WTC11 (cell line): ENCODE measurements around the gene HSF5. TPM values are rescaled to one million over a fixed set of nuclear protein-coding genes. Genes with fewer than 3 reads are reported as not detected.
A peak's percentile ranks its signal among the peaks of the same experiment; 100 is the strongest.

Experiments
- ATAC-seq: fragments of 200-7000 bp; cut with Tn5 transposase; 2 replicates; pipeline ENCODE4 v1.10.0; 2021; ENCODE audit warnings: mild to moderate bottlenecking, moderate library complexity
- CTCF ChIA-PET: fragments of 300-600 bp; sonication (Branson Sonifier 250); formaldehyde crosslinking; loops from one replicate; lab custom pipeline; 2021; ENCODE audit warnings: antibody characterized with exemption; lab: Charles Lee
- POLR2A ChIA-PET: fragments of 350-600 bp; sonication (Branson Sonifier 250); formaldehyde crosslinking; loops from one replicate; lab custom pipeline; 2021; ENCODE audit warnings: antibody characterized with exemption; lab: Charles Lee
- DNase-seq: peaks from one replicate; pipeline ENCODE4 v3.0.0; 2021; ENCODE audit warnings: low spot score
- H3K27ac Mint-ChIP-seq: 2 replicates; pipeline ENCODE4 v1.8.0; 2021; ENCODE audit warnings: mixed read lengths
- H3K27me3 Mint-ChIP-seq: 2 replicates; pipeline ENCODE4 v1.8.0; 2021; ENCODE audit warnings: low read depth, mild to moderate bottlenecking, moderate library complexity, mixed read lengths
- H3K36me3 Mint-ChIP-seq: 2 replicates; pipeline ENCODE4 v1.8.0; 2021; ENCODE audit warnings: mixed read lengths
- H3K4me1 Mint-ChIP-seq: 2 replicates; pipeline ENCODE4 v1.8.0; 2022; ENCODE audit warnings: mixed read lengths
- H3K4me3 Mint-ChIP-seq: 2 replicates; pipeline ENCODE4 v1.8.0; 2021; ENCODE audit warnings: mild to moderate bottlenecking, moderate library complexity, mixed read lengths
- H3K9me3 Mint-ChIP-seq: 2 replicates; pipeline ENCODE4 v1.8.0; 2021; ENCODE audit warnings: mixed read lengths
- CREB1 ChIP-seq: sonication (generic); formaldehyde crosslinking; IDR thresholded peaks from 2 replicates; pipeline ENCODE4 v1.8.0; 2023; ENCODE audit warnings: mild to moderate bottlenecking, missing genetic modification reagents
- E2F1 ChIP-seq: sonication (generic); formaldehyde crosslinking; IDR thresholded peaks from 2 replicates; pipeline ENCODE4 v1.8.0; 2022; ENCODE audit warnings: mild to moderate bottlenecking, missing genetic modification reagents
- FOXP4 ChIP-seq: sonication (generic); formaldehyde crosslinking; IDR thresholded peaks from 2 replicates; pipeline ENCODE4 v1.8.0; 2022; ENCODE audit warnings: mild to moderate bottlenecking, missing genetic modification reagents
- GABPB1 ChIP-seq: sonication (generic); formaldehyde crosslinking; IDR thresholded peaks from 2 replicates; pipeline ENCODE4 v1.8.1; 2023; ENCODE audit warnings: mild to moderate bottlenecking, missing genetic modification reagents
- GTF2I ChIP-seq: fragments of 250-450 bp; sonication (Bioruptor Pico); conservative IDR thresholded peaks from 2 replicates; pipeline ENCODE4 v1.4.0; 2021; ENCODE audit warnings: mild to moderate bottlenecking
- HMGA2 ChIP-seq: fragments of 250-450 bp; sonication (Bioruptor Pico); IDR thresholded peaks from 2 replicates; pipeline ENCODE4 v1.4.0; 2021; ENCODE audit warnings: mild to moderate bottlenecking, moderate library complexity
- HMGXB4 ChIP-seq: sonication (generic); formaldehyde crosslinking; IDR thresholded peaks from 2 replicates; pipeline ENCODE4 v1.8.1; 2023; ENCODE audit warnings: mild to moderate bottlenecking, moderate library complexity, missing genetic modification reagents
- JAZF1 ChIP-seq: fragments of 250-450 bp; sonication (Bioruptor Pico); IDR thresholded peaks from 2 replicates; pipeline ENCODE4 v1.9.0; 2021; ENCODE audit warnings: moderate library complexity, mild to moderate bottlenecking, inconsistent platforms
- MAX ChIP-seq: sonication (generic); formaldehyde crosslinking; IDR thresholded peaks from 2 replicates; pipeline ENCODE4 v1.8.0; 2022; ENCODE audit warnings: mild to moderate bottlenecking, missing genetic modification reagents
- NFATC4 ChIP-seq: fragments of 250-450 bp; sonication (Bioruptor Pico); IDR thresholded peaks from 2 replicates; pipeline ENCODE4 v1.9.0; 2021; ENCODE audit warnings: mild to moderate bottlenecking
- NR3C1 ChIP-seq: sonication (generic); formaldehyde crosslinking; conservative IDR thresholded peaks from 2 replicates; pipeline ENCODE4 v1.8.1; 2023; ENCODE audit warnings: low read depth, mild to moderate bottlenecking, missing genetic modification reagents
- OVOL2 ChIP-seq: fragments of 250-450 bp; sonication (Bioruptor Pico); IDR thresholded peaks from 2 replicates; pipeline ENCODE4 v1.9.0; 2021; ENCODE audit warnings: mild to moderate bottlenecking, borderline replicate concordance
- PREB ChIP-seq: sonication (generic); formaldehyde crosslinking; IDR thresholded peaks from 2 replicates; pipeline ENCODE4 v1.8.1; 2022; ENCODE audit warnings: mild to moderate bottlenecking, missing genetic modification reagents, moderate library complexity, borderline replicate concordance
- PRRX2 ChIP-seq: fragments of 250-450 bp; sonication (Bioruptor Pico); IDR thresholded peaks from 2 replicates; pipeline ENCODE4 v1.8.0; 2021; ENCODE audit warnings: mild to moderate bottlenecking
- RELA ChIP-seq: sonication (generic); formaldehyde crosslinking; IDR thresholded peaks from 2 replicates; pipeline ENCODE4 v1.8.1; 2022; ENCODE audit warnings: missing genetic modification reagents, mild to moderate bottlenecking, borderline replicate concordance
- RORB ChIP-seq: fragments of 250-450 bp; sonication (Bioruptor Pico); IDR thresholded peaks from 2 replicates; pipeline ENCODE4 v1.9.0; 2021; ENCODE audit warnings: mild to moderate bottlenecking
- SMAD3 ChIP-seq: sonication (generic); formaldehyde crosslinking; IDR thresholded peaks from 2 replicates; pipeline ENCODE4 v1.8.0; 2022; ENCODE audit warnings: missing genetic modification reagents, mild to moderate bottlenecking, borderline replicate concordance
- ZNF138 ChIP-seq: sonication (generic); formaldehyde crosslinking; conservative IDR thresholded peaks from 2 replicates; pipeline ENCODE4 v1.8.1; 2022; ENCODE audit warnings: mild to moderate bottlenecking, moderate library complexity, missing genetic modification reagents
- ZNF281 ChIP-seq: sonication (generic); formaldehyde crosslinking; IDR thresholded peaks from 2 replicates; pipeline ENCODE4 v1.8.0; 2023; ENCODE audit warnings: mild to moderate bottlenecking, missing genetic modification reagents
- ZNF317 ChIP-seq: sonication (generic); formaldehyde crosslinking; IDR thresholded peaks from 2 replicates; pipeline ENCODE4 v1.8.1; 2023; ENCODE audit warnings: low read depth, mild to moderate bottlenecking, moderate library complexity, missing genetic modification reagents, borderline replicate concordance
- ZNF416 ChIP-seq: fragments of 250-450 bp; sonication (Bioruptor Pico); IDR thresholded peaks from 2 replicates; pipeline ENCODE4 v1.9.0; 2021; ENCODE audit warnings: mild to moderate bottlenecking, inconsistent platforms
- total RNA-seq: library from RNA; stranded (reverse); gene quantifications from 3 replicates; pipeline ENCODE4 v1.2.3, GENCODE V29; 2021

Gene HSF5
- total RNA-seq, 1 experiment from 2014 or later, result 0.09 TPM

GRCh38 chr17:58383892-58384462 lies 104.2 kb downstream of the HSF5 start:
- CTCF ChIA-PET, result interaction anchor here (1.2 to 1.9 kb wide), 2 partner anchors 32 to 34 kb away, joined by 4 to 5 read pairs; partner anchors contain the start of genes RNF43 and SUPT4H1
- peaks cover 28% of the 10 kb centered on the region for H3K4me1 Mint-ChIP-seq
- ATAC-seq (0 out of 2 replicates have a peak, but pooled peaks have one; percentile 18), DNase-seq (no peak)
- H3K4me3 Mint-ChIP-seq, result no peak overlapping the region
- TF ChIP-seq FOXP4 (CRISPR knock-in tag) (no peak), RELA (CRISPR knock-in tag) (no peak), JAZF1 (no peak), NFATC4 (CRISPR knock-in tag) (no peak), CREB1 (CRISPR knock-in tag) (no peak), PRRX2 (CRISPR knock-in tag) (no peak), MAX (CRISPR knock-in tag) (no peak)
- no peaks in the 10 kb centered on the region for H3K9me3 Mint-ChIP-seq
- no peaks in the 10 kb centered on the region for H3K36me3 Mint-ChIP-seq
- POLR2A ChIA-PET, result interaction anchor here (0.7 kb wide), 1 partner anchor 64 kb away, joined by 3 read pairs; no protein-coding TSS in a partner anchor
- H3K27ac Mint-ChIP-seq, result no peak overlapping the region
- H3K27me3 Mint-ChIP-seq, result no peaks in the 10 kb centered on the region

GRCh38 chr17:58382872-58383242 lies 105.4 kb downstream of the HSF5 start:
- H3K36me3 Mint-ChIP-seq, result no peaks in the 10 kb centered on the region
- no peak overlapping the region for H3K27ac Mint-ChIP-seq
- no peaks in the 10 kb centered on the region for H3K9me3 Mint-ChIP-seq
- peaks cover 21% of the 10 kb centered on the region for H3K4me1 Mint-ChIP-seq
- POLR2A ChIA-PET, result no interaction called here
- DNase-seq, result no peak
- CTCF ChIA-PET, result interaction anchor here (1.9 kb wide), 1 partner anchor 35 kb away, joined by 4 read pairs; the partner anchor contains the start of gene RNF43
- H3K27me3 Mint-ChIP-seq, result no peaks in the 10 kb centered on the region
- no peak for ATAC-seq
- H3K4me3 Mint-ChIP-seq, result no peak overlapping the region
- no peak for TF ChIP-seq OVOL2
- no peak for TF ChIP-seq NR3C1 (CRISPR knock-in tag)
- no peak for TF ChIP-seq ZNF138
- TF ChIP-seq HMGA2 (CRISPR knock-in tag), result no peak
- TF ChIP-seq MAX (CRISPR knock-in tag), result no peak
- no peak for TF ChIP-seq GTF2I (CRISPR knock-in tag)
- no peak for TF ChIP-seq JAZF1
- TF ChIP-seq GABPB1 (CRISPR knock-in tag), result no peak
- TF ChIP-seq PREB (CRISPR knock-in tag), result no peak
- TF ChIP-seq RORB (CRISPR knock-in tag), result no peak
- TF ChIP-seq FOXP4 (CRISPR knock-in tag), result no peak
- TF ChIP-seq ZNF281, result no peak
- no peak for TF ChIP-seq SMAD3 (CRISPR knock-in tag)
- no peak for TF ChIP-seq ZNF317
- TF ChIP-seq ZNF416, result no peak
- TF ChIP-seq HMGXB4, result no peak
- no peak for TF ChIP-seq E2F1 (CRISPR knock-in tag)
- no peak for TF ChIP-seq PRRX2 (CRISPR knock-in tag)
